HCT116 (cell line): ENCODE results near the gene NCF4.

Experiments used
- CTCF ChIP-seq, 3 experiments: fragments of 200-600 bp in 1 of 3; sonication (generic) in 1 of 3; IDR thresholded peaks in 2 of 3; conservative IDR thresholded peaks in 1 of 3; 2 replicates each; pipeline ENCODE4 v1.5.1; 2012 to 2017; ENCODE audit warnings: low read depth in 2 of 3, low read length in 2 of 3, antibody characterized with exemption in 1 of 3, borderline replicate concordance in 1 of 3, control low read depth in 1 of 3, mild to moderate bottlenecking in 1 of 3, mixed read lengths in 1 of 3, mixed run types in 1 of 3, moderate library complexity in 1 of 3; ENCODE audit not compliant: insufficient read depth in 1 of 3
- ZFX ChIP-seq: fragments of 450-650 bp; IDR thresholded peaks from 2 replicates; pipeline ENCODE4 v1.6.1; 2017

GRCh38 chr22:36873614-36874308 is 13.0 kb downstream of the NCF4 start:
- TF ChIP-seq CTCF (IDR thresholded peaks at IDR 0.05 in 2 of 3, conservative IDR thresholded peaks at IDR 0.05 in 1 of 3; ENCODE audit: borderline replicate concordance in 1 of 3, insufficient read depth in 1 of 3, low read depth in 2 of 3, low read length in 2 of 3): peak; percentile 53 to 63 (median 59); a peak in 5 of 6 replicates
- no peak for TF ChIP-seq ZFX
